ENCODE measurements around the gene CCDC149. TPM values are rescaled to one million over a fixed set of nuclear protein-coding genes. Genes with fewer than 3 reads are reported as not detected.

CCDC149 gene
- total and polyA plus RNA-seq, 2 experiments from 2014 or later, result 12.3 to 13.3 TPM

DNA sequence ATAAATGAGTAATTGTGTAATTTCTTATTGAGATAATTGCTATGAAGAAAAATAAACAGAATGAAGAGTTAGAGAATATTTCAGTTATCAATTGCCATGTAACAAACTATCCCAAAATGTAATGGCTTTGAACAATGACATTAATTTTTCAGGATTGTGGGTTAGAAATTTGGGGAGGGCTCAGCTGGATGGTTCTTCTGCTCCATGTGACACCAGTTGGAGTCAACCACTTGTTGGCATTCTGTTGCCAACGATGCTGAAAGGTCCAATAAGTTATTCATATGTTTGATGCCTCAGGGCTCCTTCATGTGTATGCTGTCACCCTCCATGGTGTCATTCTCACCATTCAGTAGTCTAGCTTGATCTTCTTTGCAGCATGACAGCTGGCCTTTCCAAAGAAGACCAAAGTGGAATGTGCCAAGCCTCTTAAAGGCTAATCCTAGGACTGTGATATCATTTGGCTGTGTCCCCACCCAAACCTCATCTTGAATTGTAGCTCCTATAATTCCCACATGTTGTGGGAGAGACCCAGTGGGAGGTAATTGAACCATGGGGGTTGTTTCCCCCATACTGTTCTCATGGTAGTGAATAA, 20.9 kb upstream of the CCDC149 start:
- Histone ChIP-seq H3K9me2 (replicated peaks; ENCODE audit: insufficient read depth) (no peaks in the 10 kb centered on the region), H2AFZ (no peak overlapping the region), H4K20me1 (ENCODE audit: insufficient read depth, poor library complexity, severe bottlenecking) (no peaks in the 10 kb centered on the region), H3K4me2 (no peak overlapping the region), H3K9me3 (ENCODE audit: low read depth) (no peaks in the 10 kb centered on the region), H3K27me3 (no peaks in the 10 kb centered on the region), H3K4me1 (ENCODE audit: insufficient read depth) (no peaks in the 10 kb centered on the region), H3K36me3 (replicated peaks; ENCODE audit: insufficient read depth, low read depth) (no peaks in the 10 kb centered on the region), H3K79me2 (no peaks in the 10 kb centered on the region), H3K27ac (no peak overlapping the region), H3K4me3 (no peak overlapping the region)
- DNase-seq (ENCODE audit: low spot score), result no peak
- WGBS (ENCODE audit: low lambda C conversion rate, missing lambda C conversion rate), result 57% methylated on average over 1 of the region's 1 CpG
- TF ChIP-seq EZH2phosphoT487 (IDR thresholded peaks at IDR 0.05; ENCODE audit: low read depth, severe bottlenecking, unreplicated experiment) (no peak), EZH2 (IDR thresholded peaks at IDR 0.05; ENCODE audit: borderline replicate concordance) (no peak), CTCF (IDR thresholded peaks at IDR 0.05; ENCODE audit: poor library complexity) (no peak)

DNA sequence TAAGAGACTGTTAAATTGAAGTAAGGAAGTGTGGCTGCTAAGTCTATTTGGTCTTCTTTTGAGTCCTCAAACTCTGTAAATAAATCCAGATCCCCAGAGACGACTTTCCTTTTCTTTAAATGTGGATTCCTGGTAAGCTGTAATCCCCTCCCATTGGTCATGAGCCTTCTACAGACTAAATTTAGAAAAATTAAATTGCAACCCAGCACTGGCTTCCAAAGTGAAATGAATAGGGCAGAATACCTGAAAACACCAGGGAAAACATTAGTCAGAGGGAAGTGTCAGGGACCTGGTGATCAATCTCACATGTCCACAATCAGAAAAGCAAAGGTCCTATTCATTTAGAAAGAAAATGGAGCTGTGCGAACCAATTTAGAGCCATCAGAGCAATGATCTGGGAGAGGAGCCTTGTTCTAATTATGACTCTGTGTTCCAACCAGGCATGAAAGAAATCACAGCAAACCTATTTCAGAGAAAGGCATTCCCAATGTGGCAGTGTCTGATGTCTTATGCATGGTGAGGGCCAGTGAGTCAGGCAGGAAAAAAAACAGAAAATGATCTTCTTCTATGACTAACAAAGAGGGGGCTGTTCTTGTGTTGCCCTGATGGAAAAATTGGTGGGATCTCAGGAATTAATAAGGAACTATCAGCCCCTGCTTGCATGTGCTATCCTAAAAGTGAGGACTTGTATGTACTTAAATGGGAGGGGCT, 19.8 kb upstream of the CCDC149 start:
- no peak for DNase-seq (ENCODE audit: low spot score)
- Histone ChIP-seq H3K79me2 (no peaks in the 10 kb centered on the region), H2AFZ (no peak overlapping the region), H3K27me3 (peaks cover 5% of the 10 kb centered on the region), H3K4me1 (ENCODE audit: insufficient read depth) (no peaks in the 10 kb centered on the region), H3K9me2 (replicated peaks; ENCODE audit: insufficient read depth) (no peaks in the 10 kb centered on the region), H3K36me3 (replicated peaks; ENCODE audit: insufficient read depth, low read depth) (no peaks in the 10 kb centered on the region), H4K20me1 (ENCODE audit: insufficient read depth, poor library complexity, severe bottlenecking) (no peaks in the 10 kb centered on the region), H3K9me3 (ENCODE audit: low read depth) (no peaks in the 10 kb centered on the region), H3K27ac (no peak overlapping the region), H3K4me2 (no peak overlapping the region), H3K4me3 (no peak overlapping the region)
- TF ChIP-seq EZH2phosphoT487 (IDR thresholded peaks at IDR 0.05; ENCODE audit: low read depth, severe bottlenecking, unreplicated experiment) (no peak), CTCF (IDR thresholded peaks at IDR 0.05; ENCODE audit: poor library complexity) (no peak), EZH2 (IDR thresholded peaks at IDR 0.05; ENCODE audit: borderline replicate concordance) (no peak)
- whole genome bisulfite sequencing (ENCODE audit: low lambda C conversion rate, missing lambda C conversion rate), result 60% methylated on average over 2 of the region's 2 CpGs

DNA sequence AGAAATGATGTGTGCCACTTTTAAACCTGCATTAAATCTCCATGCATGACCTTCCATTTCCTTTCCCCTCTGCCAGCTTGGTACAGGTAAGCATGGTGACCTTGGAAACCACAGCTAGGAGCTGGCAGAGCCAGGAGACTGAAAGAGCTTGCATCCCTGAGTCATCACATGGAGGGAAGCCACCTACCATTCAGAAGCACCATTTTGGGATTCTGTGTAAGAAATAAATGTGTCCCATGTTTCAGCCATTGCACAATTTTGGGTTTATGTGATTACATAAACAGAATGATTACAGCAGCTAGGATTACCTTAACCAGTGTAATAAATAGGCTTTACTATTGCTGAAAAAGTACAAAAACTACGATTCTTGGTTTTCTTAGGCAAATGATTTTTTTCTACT, 17.3 kb upstream of the CCDC149 start:
- H3K27me3 ChIP-seq, result peaks cover 10% of the 10 kb centered on the region
- 68% methylated on average over 1 of the region's 1 CpG for WGBS (ENCODE audit: low lambda C conversion rate, missing lambda C conversion rate)

More for the DNA sequence above, 17.3 kb upstream of the CCDC149 start:
- Histone ChIP-seq H3K27ac (no peak overlapping the region), H3K79me2 (no peaks in the 10 kb centered on the region), H3K4me3 (no peak overlapping the region), H3K9me3 (ENCODE audit: low read depth) (no peaks in the 10 kb centered on the region), H4K20me1 (ENCODE audit: insufficient read depth, poor library complexity, severe bottlenecking) (no peaks in the 10 kb centered on the region), H2AFZ (no peak overlapping the region), H3K4me2 (no peak overlapping the region), H3K9me2 (replicated peaks; ENCODE audit: insufficient read depth) (no peaks in the 10 kb centered on the region), H3K4me1 (ENCODE audit: insufficient read depth) (no peaks in the 10 kb centered on the region), H3K36me3 (replicated peaks; ENCODE audit: insufficient read depth, low read depth) (no peaks in the 10 kb centered on the region)
- TF ChIP-seq EZH2phosphoT487 (IDR thresholded peaks at IDR 0.05; ENCODE audit: low read depth, severe bottlenecking, unreplicated experiment) (no peak), EZH2 (IDR thresholded peaks at IDR 0.05; ENCODE audit: borderline replicate concordance) (no peak), CTCF (IDR thresholded peaks at IDR 0.05; ENCODE audit: poor library complexity) (no peak)
- no peak for DNase-seq (ENCODE audit: low spot score)
